Neutrophil (primary cell): Measurements from ENCODE around the gene SETDB1.

Source experiments
- H3K27ac ChIP-seq: fragments of 200-600 bp; sonication (generic); 2 replicates; pipeline ENCODE4 v1.5.1; 2016; ENCODE audit warnings: mild to moderate bottlenecking, moderate library complexity
- H3K27me3 ChIP-seq: fragments of 200-600 bp; sonication (generic); 2 replicates; pipeline ENCODE4 v1.6.0; 2016; ENCODE audit warnings: mild to moderate bottlenecking
- H3K36me3 ChIP-seq: fragments of 200-600 bp; sonication (generic); 2 replicates; pipeline ENCODE4 v1.5.1; 2017
- H3K4me1 ChIP-seq, 2 experiments: fragments of 200-600 bp in 1 of 2; sonication (generic) in 1 of 2; 1 replicate in 1 of 2; 2 replicates in 1 of 2; pipeline versions ENCODE4 v1.5.1 to v1.6.1; 2013 to 2016; ENCODE audit warnings: low read depth in 1 of 2, low read length in 1 of 2, mild to moderate bottlenecking in 1 of 2, moderate library complexity in 1 of 2; ENCODE audit not compliant: control insufficient read depth in 1 of 2, insufficient read depth in 1 of 2
- H3K4me3 ChIP-seq, 2 experiments: fragments of 200-600 bp in 1 of 2; sonication (generic) in 1 of 2; 1 replicate in 1 of 2; 2 replicates in 1 of 2; pipeline ENCODE4 v1.5.1; 2013 to 2016; ENCODE audit warnings: low read depth in 1 of 2, low read length in 1 of 2, mild to moderate bottlenecking in 1 of 2, moderate library complexity in 1 of 2
- H3K9me3 ChIP-seq: fragments of 200-600 bp; sonication (generic); 2 replicates; pipeline ENCODE4 v1.5.1; 2016
- TF ChIP-seq, protein P1 (sequence below): fragments of 200-600 bp; sonication (generic); IDR thresholded peaks from 2 replicates; pipeline ENCODE4 v1.5.1; 2016; ENCODE audit warnings: antibody characterized with exemption

SETDB1 gene

GRCh38 chr1:151005729-151006319 lies 79.7 kb downstream of the SETDB1 start:
- Histone ChIP-seq H3K4me3 (peak overlapping the region; percentile 90 to 99), H3K27me3 (no peaks in the 10 kb centered on the region), H3K27ac (peak overlapping the region; percentile 96), H3K4me1 (peaks cover 66 to 81% of the 10 kb centered on the region in 2 experiments), H3K9me3 (no peaks in the 10 kb centered on the region), H3K36me3 (peaks cover 8% of the 10 kb centered on the region)
- TF ChIP-seq, protein P1, sequence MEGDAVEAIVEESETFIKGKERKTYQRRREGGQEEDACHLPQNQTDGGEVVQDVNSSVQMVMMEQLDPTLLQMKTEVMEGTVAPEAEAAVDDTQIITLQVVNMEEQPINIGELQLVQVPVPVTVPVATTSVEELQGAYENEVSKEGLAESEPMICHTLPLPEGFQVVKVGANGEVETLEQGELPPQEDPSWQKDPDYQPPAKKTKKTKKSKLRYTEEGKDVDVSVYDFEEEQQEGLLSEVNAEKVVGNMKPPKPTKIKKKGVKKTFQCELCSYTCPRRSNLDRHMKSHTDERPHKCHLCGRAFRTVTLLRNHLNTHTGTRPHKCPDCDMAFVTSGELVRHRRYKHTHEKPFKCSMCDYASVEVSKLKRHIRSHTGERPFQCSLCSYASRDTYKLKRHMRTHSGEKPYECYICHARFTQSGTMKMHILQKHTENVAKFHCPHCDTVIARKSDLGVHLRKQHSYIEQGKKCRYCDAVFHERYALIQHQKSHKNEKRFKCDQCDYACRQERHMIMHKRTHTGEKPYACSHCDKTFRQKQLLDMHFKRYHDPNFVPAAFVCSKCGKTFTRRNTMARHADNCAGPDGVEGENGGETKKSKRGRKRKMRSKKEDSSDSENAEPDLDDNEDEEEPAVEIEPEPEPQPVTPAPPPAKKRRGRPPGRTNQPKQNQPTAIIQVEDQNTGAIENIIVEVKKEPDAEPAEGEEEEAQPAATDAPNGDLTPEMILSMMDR: no peak

GRCh38 chr1:151006327-151007052 lies 80.3 kb downstream of the SETDB1 start, which contains the start of gene MINDY1:
Gene MINDY1 (minus strand): TSS chr1:151006902. CDS start chr1:151002617, 4,285 bp downstream.
- Histone ChIP-seq H3K36me3 (peaks cover 1% of the 10 kb centered on the region), H3K27me3 (no peaks in the 10 kb centered on the region), H3K4me1 (peaks cover 59 to 75% of the 10 kb centered on the region in 2 experiments), H3K27ac (peak within 1 kb of the TSS; percentile 96), H3K9me3 (no peaks in the 10 kb centered on the region), H3K4me3 (peak within 1 kb of the TSS; percentile 90 to 99)
- TF ChIP-seq, protein P1: peak; percentile 73

DNA sequence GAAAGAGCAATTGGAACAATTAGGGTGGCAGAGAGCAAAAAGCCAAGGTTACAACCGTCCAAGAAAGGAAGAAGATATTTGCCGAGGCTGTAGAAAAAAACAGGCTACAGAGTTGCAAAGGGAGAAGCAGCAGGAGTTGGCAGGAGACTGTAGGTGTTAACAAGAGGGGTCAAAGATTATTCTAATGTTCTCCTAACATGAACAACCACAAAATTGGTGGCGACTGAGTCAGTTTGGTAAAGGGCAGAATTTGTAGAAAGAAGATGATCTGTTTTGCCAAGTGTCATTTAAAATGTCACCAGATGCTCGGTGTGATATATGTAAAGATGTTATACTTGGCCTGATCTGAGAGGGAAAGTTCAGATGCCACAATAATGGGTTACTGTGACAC lies 81.7 kb downstream of the SETDB1 start:
- Histone ChIP-seq H3K4me3 (peak overlapping the region; percentile 90 to 99), H3K9me3 (no peaks in the 10 kb centered on the region), H3K27me3 (no peaks in the 10 kb centered on the region), H3K4me1 (peaks cover 46 to 61% of the 10 kb centered on the region in 2 experiments), H3K27ac (peak overlapping the region; percentile 96), H3K36me3 (peaks cover 1% of the 10 kb centered on the region)
- TF ChIP-seq, protein P1: no peak

DNA sequence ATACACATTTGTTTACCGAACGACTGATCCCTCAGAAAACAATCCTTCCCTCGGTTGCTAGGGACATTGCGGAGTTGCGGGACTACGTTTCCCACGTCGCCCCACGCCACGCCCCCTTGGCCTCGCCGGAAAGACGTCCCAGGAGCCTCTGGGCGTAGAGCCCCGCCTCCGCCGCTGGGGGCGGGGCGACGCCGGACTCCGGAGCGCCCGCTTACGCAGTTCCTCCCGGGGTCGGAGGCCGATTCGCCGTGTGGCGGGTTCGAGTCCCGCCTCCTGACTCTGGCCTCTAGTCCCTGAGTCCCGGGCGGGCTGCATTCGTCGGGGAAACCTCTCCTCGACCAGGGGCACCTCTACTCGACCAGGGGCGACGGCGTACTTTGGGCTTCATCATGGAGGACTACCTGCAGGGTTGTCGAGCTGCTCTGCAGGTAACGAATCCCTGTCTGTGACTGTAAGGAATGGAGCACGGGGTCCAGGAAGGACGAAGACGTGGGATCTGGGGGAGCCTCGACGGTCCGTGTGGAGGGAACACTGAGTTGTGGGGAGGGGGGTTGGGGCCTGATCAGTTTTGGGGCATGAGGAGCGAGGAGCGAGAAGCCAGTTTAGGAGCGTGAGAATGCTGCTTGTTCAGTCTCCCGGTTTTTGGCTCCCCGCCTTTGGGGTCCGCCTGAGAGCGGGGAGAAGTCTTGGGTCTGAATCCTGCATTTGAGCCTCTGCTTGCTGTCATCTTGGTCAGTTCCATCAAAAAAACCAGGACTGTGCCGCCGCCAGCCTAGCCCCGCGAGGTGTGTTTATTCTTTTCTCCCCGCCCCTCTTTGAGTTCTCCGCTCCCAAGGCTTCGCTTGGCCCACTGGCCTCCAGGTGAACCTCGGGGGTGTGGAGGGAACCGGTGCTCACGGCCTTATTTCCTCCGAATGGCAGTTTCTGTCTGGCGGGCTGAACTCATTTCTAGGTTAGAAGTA lies 82.4 kb downstream of the SETDB1 start, which contains the start of gene PRUNE1:
TSS of gene PRUNE1 (plus strand) at position 206 of the 962 bp plus-strand sequence. CDS start at position 390, 184 bp downstream.
- TF ChIP-seq, protein P1: peak; percentile 54
- Histone ChIP-seq H3K27ac (peak within 1 kb of the TSS; percentile 96), H3K4me3 (peak within 1 kb of the TSS; percentile 90 to 99), H3K27me3 (no peaks in the 10 kb centered on the region), H3K4me1 (peaks cover 40 to 54% of the 10 kb centered on the region in 2 experiments), H3K36me3 (peaks cover 4% of the 10 kb centered on the region), H3K9me3 (no peaks in the 10 kb centered on the region)

DNA sequence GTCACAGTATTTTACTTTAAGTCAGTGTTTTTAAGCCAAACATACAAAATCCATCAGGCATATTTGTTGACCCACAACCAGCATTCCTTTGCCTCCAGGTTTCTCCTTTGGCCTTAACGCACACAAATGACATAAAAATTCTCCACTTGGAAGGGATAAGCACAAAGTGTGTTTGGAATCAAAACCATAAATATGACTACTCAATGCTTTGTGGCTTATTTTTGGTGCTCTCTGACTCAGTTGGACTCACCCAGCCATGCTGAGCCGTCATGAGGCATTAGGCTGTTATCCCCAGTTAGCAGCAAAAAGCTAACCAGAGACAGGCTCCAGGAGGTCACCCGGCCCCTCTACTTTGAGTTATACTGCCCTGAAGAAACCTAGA lies 83.0 kb downstream of the SETDB1 start:
- TF ChIP-seq, protein P1: no peak
- Histone ChIP-seq H3K27me3 (no peaks in the 10 kb centered on the region), H3K4me1 (peaks cover 33 to 48% of the 10 kb centered on the region in 2 experiments), H3K27ac (peak overlapping the region; percentile 96), H3K9me3 (no peaks in the 10 kb centered on the region), H3K36me3 (peaks cover 4% of the 10 kb centered on the region), H3K4me3 (peak overlapping the region; percentile 90 to 99)
